Right atrium auricular region (tissue), 2 donors: Measurements from ENCODE around the gene CACNA2D2. TPM values are rescaled to one million over a fixed set of nuclear protein-coding genes. Genes with fewer than 3 reads are reported as not detected.

Source experiments
- DNase-seq: peaks from one replicate; pipeline ENCODE4 v3.0.0-alpha.2; 2019; ENCODE audit warnings: low spot score
- H3K27ac ChIP-seq, 2 donors: fragments of 200-600 bp; sonication (generic); 1 replicate in 1 of 2; 2 replicates in 1 of 2; pipeline ENCODE4 v1.5.1; 2016 to 2019
- H3K27me3 ChIP-seq, 2 donors: fragments of 200-600 bp; sonication (generic); one replicate each; pipeline versions ENCODE4 v1.5.1 to v1.6.0; 2017 to 2019
- H3K36me3 ChIP-seq: fragments of 200-600 bp; sonication (generic); one replicate; pipeline ENCODE4 v1.5.1; 2016
- H3K4me1 ChIP-seq, 2 donors: fragments of 200-600 bp; sonication (generic); one replicate each; pipeline versions ENCODE4 v1.5.1 to v1.6.0; 2017 to 2019
- H3K4me3 ChIP-seq, 2 donors: fragments of 200-600 bp; sonication (generic); 1 replicate in 1 of 2; 2 replicates in 1 of 2; pipeline ENCODE4 v1.5.1; 2017 to 2019; ENCODE audit warnings: mild to moderate bottlenecking in 1 of 2, moderate library complexity in 1 of 2
- H3K9me3 ChIP-seq, 2 donors: fragments of 200-600 bp; sonication (generic); one replicate each; pipeline ENCODE4 v1.5.1; 2019
- CTCF ChIP-seq, 2 donors: fragments of 200-600 bp; sonication (generic); IDR thresholded peaks; one replicate each; pipeline ENCODE4 v1.5.1; 2019; ENCODE audit warnings: antibody characterized with exemption in 2 of 2
- total RNA-seq, 2 donors: library from RNA; depleted of rRNA; stranded (reverse); fragments of >200 nt; gene quantifications; one replicate each; pipeline ENCODE4 v1.1.0, GENCODE V29; 2016

Gene CACNA2D2
- total RNA-seq, 2 donors from 2014 or later: 3.7 to 6.2 TPM

GRCh38 chr3:50473768-50474167 lies 29.7 kb downstream of the CACNA2D2 start:
- H3K27ac ChIP-seq: no peak overlapping the region
- no peaks in the 10 kb centered on the region for H3K9me3 ChIP-seq
- H3K4me3 ChIP-seq: no peak overlapping the region
- TF ChIP-seq CTCF (IDR thresholded peaks at IDR 0.05): no peak
- H3K27me3 ChIP-seq: no peaks in the 10 kb centered on the region
- peaks cover 0 to 18% of the 10 kb centered on the region in 2 donors for H3K4me1 ChIP-seq
- no peaks in the 10 kb centered on the region for H3K36me3 ChIP-seq
- DNase-seq: no peak

GRCh38 chr3:50472958-50473357 lies 30.5 kb downstream of the CACNA2D2 start:
- no peak for TF ChIP-seq CTCF (IDR thresholded peaks at IDR 0.05)
- H3K27ac ChIP-seq: no peak overlapping the region
- DNase-seq: no peak
- H3K4me3 ChIP-seq: no peak overlapping the region
- H3K36me3 ChIP-seq: no peaks in the 10 kb centered on the region
- no peaks in the 10 kb centered on the region for H3K9me3 ChIP-seq
- no peaks in the 10 kb centered on the region for H3K27me3 ChIP-seq
- peaks cover 0 to 18% of the 10 kb centered on the region in 2 donors for H3K4me1 ChIP-seq

GRCh38 chr3:50470658-50471057 lies 32.8 kb downstream of the CACNA2D2 start:
- H3K4me1 ChIP-seq: peaks cover 0 to 18% of the 10 kb centered on the region in 2 donors
- no peaks in the 10 kb centered on the region for H3K9me3 ChIP-seq
- H3K27me3 ChIP-seq: no peaks in the 10 kb centered on the region
- H3K36me3 ChIP-seq: no peaks in the 10 kb centered on the region
- DNase-seq: no peak
- no peak overlapping the region for H3K27ac ChIP-seq
- TF ChIP-seq CTCF (IDR thresholded peaks at IDR 0.05): no peak
- no peak overlapping the region for H3K4me3 ChIP-seq

- Histone ChIP-seq H3K4me1 (no peaks in the 10 kb centered on the region), H3K9me3 (no peaks in the 10 kb centered on the region), H3K27me3 (no peaks in the 10 kb centered on the region), H3K36me3 (no peaks in the 10 kb centered on the region), H3K27ac (no peak overlapping the region), H3K4me3 (no peak overlapping the region)
- no peak for DNase-seq
- no peak for TF ChIP-seq CTCF (IDR thresholded peaks at IDR 0.05)
These were observed 35.5 kb downstream of the CACNA2D2 start for GRCh38 chr3:50467919-50468318.

- no peaks in the 10 kb centered on the region for H3K9me3 ChIP-seq
- no peak for TF ChIP-seq CTCF (IDR thresholded peaks at IDR 0.05)
- H3K4me1 ChIP-seq: no peaks in the 10 kb centered on the region
- no peaks in the 10 kb centered on the region for H3K27me3 ChIP-seq
- H3K4me3 ChIP-seq: no peak overlapping the region
- H3K27ac ChIP-seq: no peak overlapping the region
- no peak for DNase-seq
- no peaks in the 10 kb centered on the region for H3K36me3 ChIP-seq
These were observed 37.3 kb downstream of the CACNA2D2 start for GRCh38 chr3:50466177-50466576.

- no peak for TF ChIP-seq CTCF (IDR thresholded peaks at IDR 0.05)
- Histone ChIP-seq H3K4me1 (no peaks in the 10 kb centered on the region), H3K9me3 (no peaks in the 10 kb centered on the region), H3K27me3 (no peaks in the 10 kb centered on the region), H3K36me3 (no peaks in the 10 kb centered on the region), H3K27ac (no peak overlapping the region), H3K4me3 (no peak overlapping the region)
- DNase-seq: no peak
These were observed 38.9 kb downstream of the CACNA2D2 start for GRCh38 chr3:50464569-50464968.
